Common myeloid progenitor, CD34-positive (primary cell): ENCODE data around the gene CRADD.
A peak's percentile ranks its signal among the peaks of the same experiment; 100 is the strongest.
"Not testable (repeated sequence)": the region's sequence is repeated elsewhere in the genome, so short reads cannot be mapped to it uniquely, and the experiment has no call there.

Experiments
- CTCF ChIA-PET: fragments of 350-600 bp; sonication (Branson Sonifier 250); formaldehyde crosslinking; loops from one replicate; lab custom pipeline; 2021; ENCODE audit warnings: antibody characterized with exemption; lab: Charles Lee
- POLR2A ChIA-PET: fragments of 350-600 bp; sonication (Branson Sonifier 250); formaldehyde crosslinking; loops from one replicate; lab custom pipeline; 2021; ENCODE audit warnings: antibody characterized with exemption; lab: Charles Lee
- DNase-seq, 3 donors: peaks; one replicate each; pipeline versions ENCODE4 v3.0.0 to v3.0.0-alpha.2; 2013
- H3K27ac ChIP-seq, 2 experiments: 1 replicate in 1 of 2; 2 replicates in 1 of 2; pipeline ENCODE4 v1.7.0; 2013; ENCODE audit warnings: inconsistent platforms in 2 of 2, low read length in 2 of 2, mild to moderate bottlenecking in 2 of 2, low read depth in 1 of 2, moderate library complexity in 1 of 2; ENCODE audit not compliant: severe bottlenecking in 2 of 2, insufficient read depth in 1 of 2, poor library complexity in 1 of 2
- H3K27me3 ChIP-seq, 5 experiments: replicated peaks in 2 of 5; 1 replicate in 3 of 5; 2 replicates in 2 of 5; pipeline versions ENCODE4 v1.6.1 to v1.7.0; 2013; ENCODE audit warnings: low read length in 4 of 5, mild to moderate bottlenecking in 2 of 5, moderate library complexity in 2 of 5, inconsistent platforms in 1 of 5; ENCODE audit not compliant: insufficient read depth in 5 of 5, control insufficient read depth in 4 of 5
- H3K36me3 ChIP-seq, 4 experiments: 1 replicate in 2 of 4; 2 replicates in 2 of 4; pipeline versions ENCODE4 v1.6.1 to v1.7.0; 2013; ENCODE audit warnings: low read length in 3 of 4, control low read depth in 1 of 4, mild to moderate bottlenecking in 1 of 4; ENCODE audit not compliant: control insufficient read depth in 4 of 4, insufficient read depth in 4 of 4
- H3K4me1 ChIP-seq, 4 experiments: 1 replicate in 3 of 4; 2 replicates in 1 of 4; pipeline versions ENCODE4 v1.6.1 to v1.7.1; 2013; ENCODE audit warnings: low read length in 3 of 4, mild to moderate bottlenecking in 3 of 4, control low read depth in 1 of 4, inconsistent platforms in 1 of 4, moderate library complexity in 1 of 4; ENCODE audit not compliant: control insufficient read depth in 4 of 4, insufficient read depth in 4 of 4; ENCODE audit errors: control extremely low read depth in 1 of 4
- H3K4me3 ChIP-seq, 7 experiments: 1 replicate in 4 of 7; 2 replicates in 3 of 7; pipeline versions ENCODE4 v1.5.1 to v1.7.0; 2013; ENCODE audit warnings: mild to moderate bottlenecking in 7 of 7, low read length in 6 of 7, moderate library complexity in 6 of 7, inconsistent platforms in 2 of 7, low read depth in 2 of 7, control low read depth in 1 of 7; ENCODE audit not compliant: insufficient read depth in 4 of 7, control insufficient read depth in 1 of 7; ENCODE audit errors: extremely low read depth in 1 of 7
- H3K9me3 ChIP-seq, 5 experiments: 1 replicate in 4 of 5; 2 replicates in 1 of 5; pipeline versions ENCODE4 v1.6.1 to v1.7.1; 2013; ENCODE audit warnings: low read length in 4 of 5, mild to moderate bottlenecking in 2 of 5, inconsistent platforms in 1 of 5, low read depth in 1 of 5, moderate library complexity in 1 of 5; ENCODE audit not compliant: control insufficient read depth in 4 of 5, insufficient read depth in 2 of 5; ENCODE audit errors: control extremely low read depth in 1 of 5
- WGBS: methylation state at CpG from one replicate; pipeline ENCODE4 v1.1.5; 2013; ENCODE audit not compliant: insufficient coverage; 5-methylcytosine and 5-hydroxymethylcytosine counted together

CRADD gene

DNA sequence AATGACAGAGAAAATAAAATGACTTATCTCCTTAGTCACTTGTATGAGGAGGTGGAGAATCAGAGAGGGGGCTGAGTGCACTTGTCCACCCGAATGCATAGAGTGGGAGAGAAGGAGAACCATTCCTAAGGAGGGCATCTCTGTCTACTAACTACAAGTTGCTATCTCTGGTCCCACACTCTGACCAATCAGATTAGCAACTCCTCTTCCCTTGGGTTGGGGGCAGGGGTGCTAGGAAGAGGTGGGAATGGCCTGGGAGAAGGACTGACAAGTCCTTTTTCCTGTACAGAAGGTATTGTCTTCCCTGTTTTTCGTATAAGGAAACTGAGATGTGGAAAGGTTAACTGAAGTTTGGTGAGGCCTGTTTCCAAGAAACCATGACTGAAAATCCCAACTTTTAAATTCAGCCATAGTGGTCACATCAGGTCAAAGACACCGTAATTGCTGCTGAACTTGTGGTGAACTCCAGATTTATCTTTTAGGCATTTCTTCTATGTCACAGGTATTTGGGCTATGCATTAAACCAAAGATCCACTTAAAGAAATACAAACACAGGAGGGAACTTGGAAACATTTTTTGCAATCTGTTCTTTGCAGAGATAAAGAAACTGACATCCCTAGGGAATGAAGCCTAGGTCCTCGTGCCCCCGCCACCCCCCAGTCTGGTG lies 207.8 kb downstream of the CRADD start:
- Histone ChIP-seq H3K36me3 (no peaks in the 10 kb centered on the region), H3K4me1 (no peaks in the 10 kb centered on the region), H3K27me3 (no peaks in the 10 kb centered on the region), H3K27ac (no peak overlapping the region), H3K4me3 (no peak overlapping the region), H3K9me3 (no peaks in the 10 kb centered on the region)
- POLR2A ChIA-PET, result no interaction called here
- WGBS, result 96% methylated on average over 3 of the region's 5 CpGs
- DNase-seq, result no peak
- CTCF ChIA-PET, result no interaction called here

DNA sequence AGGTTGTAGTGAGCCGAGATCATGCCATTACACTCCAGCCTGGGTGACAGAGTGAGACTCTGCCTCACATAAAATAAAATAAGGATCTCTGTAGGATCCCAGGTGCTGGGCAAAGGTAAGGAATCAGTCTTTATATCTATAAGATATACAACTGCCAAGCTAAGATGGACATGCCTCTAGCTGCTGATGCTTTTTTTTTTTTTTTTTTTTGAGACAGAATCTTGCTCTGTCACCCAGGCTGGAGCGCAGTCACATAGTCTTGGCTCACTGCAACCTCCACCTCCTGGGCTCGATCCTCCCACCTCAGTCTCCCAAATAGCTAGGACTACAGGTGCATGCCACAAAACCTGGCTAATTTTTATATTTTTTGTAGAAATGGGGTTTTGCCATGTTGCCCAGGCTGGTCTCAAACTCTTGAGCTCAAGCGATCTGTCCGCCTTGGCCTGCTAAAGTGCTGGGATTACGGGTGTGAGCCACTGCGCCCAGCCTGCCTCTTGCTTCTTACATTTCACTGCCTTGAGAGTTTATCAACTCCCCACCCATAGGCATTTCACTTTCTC lies 208.9 kb downstream of the CRADD start:
- CTCF ChIA-PET, result not testable (repeated sequence)

DNA sequence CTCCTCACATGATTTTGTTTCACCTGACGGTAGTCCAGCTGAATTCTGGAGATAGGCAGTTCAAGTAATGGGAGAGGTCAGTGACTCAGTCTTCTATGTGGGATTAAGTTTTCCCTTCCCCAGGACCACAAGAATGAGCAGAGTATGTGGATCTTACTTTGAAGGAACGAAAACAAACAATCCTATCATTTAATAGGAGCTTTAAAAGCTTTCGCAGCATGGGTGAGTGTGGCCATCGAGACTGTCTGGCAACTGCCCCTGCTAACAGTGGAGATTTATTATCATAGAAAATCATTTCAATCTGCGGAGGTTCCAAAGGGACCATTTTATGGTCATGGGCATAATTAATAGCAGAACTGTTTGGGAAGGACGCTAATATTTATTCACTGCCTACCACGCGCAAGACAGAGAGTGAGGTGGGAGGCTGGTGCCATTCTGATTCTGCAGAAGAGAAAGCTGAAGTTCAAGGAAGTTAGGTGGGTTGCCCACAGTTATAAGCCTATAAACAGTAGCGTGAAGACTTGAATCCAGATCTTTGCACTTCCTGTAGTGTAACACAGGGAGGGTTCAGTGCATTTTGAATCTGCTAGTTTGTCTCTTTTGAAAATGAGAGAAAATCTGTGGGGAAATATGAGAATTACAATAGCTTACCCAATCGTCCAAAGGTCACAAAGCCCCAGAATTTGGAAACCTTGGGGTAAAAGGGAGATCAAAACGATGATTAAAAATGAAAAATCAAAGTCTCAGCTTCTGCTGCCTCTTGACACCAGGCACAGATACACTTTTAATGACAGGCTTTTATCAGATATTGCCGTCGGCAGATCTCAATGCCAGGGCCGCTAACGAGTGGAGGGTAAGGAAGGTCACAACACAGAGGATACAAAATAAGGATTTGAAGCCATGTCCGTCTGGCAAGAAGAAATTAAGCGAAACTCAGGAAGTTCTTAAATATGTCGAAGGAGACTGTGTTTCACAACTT lies 209.6 kb downstream of the CRADD start:
- no peak for DNase-seq
- Histone ChIP-seq H3K4me3 (no peak overlapping the region), H3K9me3 (no peaks in the 10 kb centered on the region), H3K27me3 (no peaks in the 10 kb centered on the region), H3K27ac (no peak overlapping the region), H3K4me1 (no peaks in the 10 kb centered on the region), H3K36me3 (no peaks in the 10 kb centered on the region)
- POLR2A ChIA-PET, result no interaction called here
- WGBS, result 97% methylated on average over 14 of the region's 18 CpGs
- CTCF ChIA-PET, result no interaction called here

More for the DNA sequence above, 208.9 kb downstream of the CRADD start:
- POLR2A ChIA-PET, H3K9me3 ChIP-seq, H3K27ac ChIP-seq, H3K27me3 ChIP-seq, DNase-seq, H3K36me3 ChIP-seq, H3K4me1 ChIP-seq, H3K4me3 ChIP-seq: not testable (repeated sequence)
- WGBS, result 100% methylated on average over 5 of the region's 7 CpGs

DNA sequence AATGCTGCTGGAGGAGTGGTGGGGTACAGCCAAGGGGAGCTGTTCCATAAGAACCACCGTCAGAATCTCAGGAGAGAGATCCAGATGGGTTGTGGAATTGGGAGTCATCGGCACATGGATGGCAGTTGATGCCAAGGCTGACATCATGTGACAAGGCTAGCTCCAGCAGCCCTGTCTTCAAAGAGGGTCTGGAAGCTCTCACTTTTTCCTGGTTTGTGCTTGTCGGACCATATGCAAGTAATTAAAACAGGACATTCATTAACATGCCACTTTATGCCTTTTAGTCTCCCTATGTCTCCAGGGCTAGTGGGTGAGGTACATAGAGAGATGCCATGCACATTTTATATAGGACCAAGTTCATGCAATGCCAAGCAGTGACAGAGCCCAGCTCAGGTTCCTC lies 211.8 kb downstream of the CRADD start:
- no peaks in the 10 kb centered on the region for H3K27me3 ChIP-seq
- H3K4me3 ChIP-seq, result no peak overlapping the region
- no peak overlapping the region for H3K27ac ChIP-seq
- ChIA-PET CTCF (interaction anchor here (0.8 to 1.3 kb wide), 4 partner anchors 9 to 211 kb away, joined by 3 to 5 read pairs (median 3); no protein-coding TSS in a partner anchor), POLR2A (no interaction called here)
- no peaks in the 10 kb centered on the region for H3K36me3 ChIP-seq
- peaks cover 0 to 1% (median under 1%) of the 10 kb centered on the region in 4 experiments for H3K4me1 ChIP-seq
- 100% methylated on average over 3 of the region's 3 CpGs for WGBS
- no peaks in the 10 kb centered on the region for H3K9me3 ChIP-seq
- DNase-seq, result no peak

DNA sequence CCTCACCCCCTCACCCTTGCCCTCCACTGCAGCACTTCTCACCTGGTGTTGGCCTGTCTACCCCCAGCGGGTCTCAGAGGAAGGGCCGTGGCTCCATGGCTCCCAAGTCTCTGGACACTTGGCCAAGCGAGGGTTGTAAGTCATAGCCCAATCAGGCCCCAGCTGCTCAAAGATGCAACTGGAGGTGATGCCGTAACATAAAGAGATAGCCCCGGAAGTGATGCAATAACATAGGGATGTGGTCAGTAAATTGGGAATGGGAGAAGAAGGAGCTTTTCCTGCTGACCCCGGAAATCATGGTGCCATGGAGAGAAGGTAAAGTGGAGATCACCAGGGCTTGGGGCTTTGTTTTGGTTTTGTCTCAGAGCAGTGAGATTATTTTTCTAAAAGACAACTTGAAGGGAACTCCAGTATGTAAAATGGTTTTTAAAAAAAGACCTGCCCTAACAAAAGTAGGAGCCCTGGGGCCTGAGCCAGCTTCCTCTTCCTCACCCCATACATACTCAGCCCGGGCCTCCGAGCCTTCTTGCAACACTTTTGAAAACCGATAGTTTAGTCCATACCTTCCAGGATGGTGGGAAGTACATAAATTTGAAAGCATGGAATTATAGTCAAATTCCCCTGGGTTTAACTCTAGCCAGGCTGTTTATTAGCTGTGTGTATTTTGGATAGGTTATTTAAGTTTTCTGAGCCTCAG lies 212.5 kb downstream of the CRADD start:
- CTCF ChIA-PET, result interaction anchor here (0.8 kb wide), 1 partner anchor 10 kb away, joined by 3 read pairs; no protein-coding TSS in a partner anchor

DNA sequence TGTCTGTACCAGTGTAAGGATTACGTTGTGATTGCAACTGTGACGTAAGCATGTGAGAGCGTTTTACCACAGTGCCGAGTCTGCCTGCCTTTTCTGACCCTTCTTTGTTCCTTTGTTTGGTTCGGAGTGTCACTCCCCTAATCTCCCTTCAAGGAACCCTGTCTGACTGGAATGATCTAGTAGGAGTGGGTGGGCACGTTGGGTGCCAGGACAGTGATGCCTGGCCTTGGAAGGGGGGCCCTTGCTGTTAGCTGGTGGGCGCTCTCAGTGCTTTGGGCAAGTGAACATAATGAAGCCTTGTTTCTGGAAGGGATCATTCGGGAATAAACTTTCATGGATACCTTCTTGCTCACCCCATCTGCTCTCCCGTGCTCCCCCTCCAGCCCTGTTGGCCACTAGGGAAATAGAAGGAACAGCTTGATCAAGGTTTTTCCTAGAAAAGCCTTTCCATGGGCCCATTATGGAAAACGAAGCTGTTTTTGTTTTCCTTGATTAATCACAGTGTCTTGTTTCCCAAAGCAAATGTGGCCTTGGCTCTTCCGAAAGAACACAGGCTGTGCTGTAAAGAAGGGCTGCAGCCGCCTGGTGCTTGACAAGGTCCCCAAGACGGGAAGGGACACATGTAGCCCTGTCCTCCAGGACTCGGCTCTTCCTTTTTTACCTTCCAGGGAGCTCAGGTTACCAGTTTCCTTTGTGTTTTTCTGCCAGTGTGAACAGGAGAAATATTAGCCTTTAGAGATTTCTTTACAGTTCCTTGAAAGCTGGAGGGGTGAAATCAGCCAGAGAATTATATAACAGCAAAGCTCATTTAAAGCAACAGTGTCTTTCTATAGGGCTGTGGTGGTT lies 215.5 kb downstream of the CRADD start:
- ChIA-PET CTCF (interaction anchor here (0.9 to 4.3 kb wide), 2 partner anchors 197 to 209 kb away, joined by 3 to 16 read pairs; no protein-coding TSS in a partner anchor), POLR2A (no interaction called here)
- no peaks in the 10 kb centered on the region for H3K27me3 ChIP-seq

More for the DNA sequence above, 212.5 kb downstream of the CRADD start:
- no peak overlapping the region for H3K27ac ChIP-seq
- WGBS, result 91% methylated on average over 6 of the region's 9 CpGs
- peaks cover 0 to 8% (median 8%) of the 10 kb centered on the region in 4 experiments for H3K4me1 ChIP-seq
- POLR2A ChIA-PET, result no interaction called here
- H3K4me3 ChIP-seq, result no peak overlapping the region
- no peaks in the 10 kb centered on the region for H3K27me3 ChIP-seq
- no peaks in the 10 kb centered on the region for H3K36me3 ChIP-seq
- H3K9me3 ChIP-seq, result no peaks in the 10 kb centered on the region
- DNase-seq, result peak in 2 of 3 donors; percentile 15 to 40

More for the DNA sequence above, 215.5 kb downstream of the CRADD start:
- DNase-seq, result no peak
- WGBS, result 96% methylated on average over 12 of the region's 14 CpGs
- Histone ChIP-seq H3K9me3 (no peaks in the 10 kb centered on the region), H3K36me3 (no peaks in the 10 kb centered on the region), H3K27ac (no peak overlapping the region), H3K4me3 (no peak overlapping the region), H3K4me1 (peaks cover 0 to 15% (median 13%) of the 10 kb centered on the region in 4 experiments)
